Measurements from ENCODE around the gene LONP2. TPM values are rescaled to one million over a fixed set of nuclear protein-coding genes. Genes with fewer than 3 reads are reported as not detected.

Gene LONP2
- polyA plus RNA-seq, 2 donors = 16.2 to 28.6 TPM

GRCh38 chr16:48378276-48378675, 134.2 kb downstream of the LONP2 start:
- no peaks in the 10 kb centered on the region for H3K4me1 ChIP-seq (ENCODE audit: control insufficient read depth in 2 of 2, insufficient read depth in 2 of 2, low read length in 1 of 2)

DNA sequence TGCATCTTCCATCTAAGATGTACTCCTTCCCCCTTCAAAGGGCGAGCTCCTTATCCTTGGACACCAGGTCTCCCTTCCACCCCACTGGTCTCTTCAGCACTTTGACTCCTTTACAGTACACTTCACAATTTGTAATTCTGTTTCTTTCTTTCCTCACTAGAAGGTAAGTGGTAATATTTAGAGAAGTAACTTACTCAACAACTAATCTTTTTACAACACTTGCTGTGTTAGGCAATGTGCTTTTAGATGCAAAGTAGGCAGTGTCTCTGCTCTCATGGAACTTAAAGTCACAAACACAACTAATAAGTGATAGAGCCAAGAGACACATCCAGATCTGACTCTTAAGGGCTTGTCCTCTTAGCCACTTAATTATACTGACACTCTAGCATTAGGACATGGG, 134.7 kb downstream of the LONP2 start:
- H3K4me3 ChIP-seq (ENCODE audit: low read depth in 1 of 2, low read length in 2 of 2) = no peak overlapping the region
- 77 to 97% methylated on average over 1 of the region's 1 CpG for WGBS, 2 donors
- no peaks in the 10 kb centered on the region for H3K36me3 ChIP-seq (ENCODE audit: control insufficient read depth in 2 of 2, insufficient read depth in 2 of 2, low read length in 1 of 2)
- no peaks in the 10 kb centered on the region for H3K4me1 ChIP-seq (ENCODE audit: control insufficient read depth in 2 of 2, insufficient read depth in 2 of 2, low read length in 1 of 2)
- no peak overlapping the region for H3K27ac ChIP-seq (ENCODE audit: low read depth in 2 of 2, low read length in 1 of 2)
- H3K9me3 ChIP-seq (ENCODE audit: control insufficient read depth in 2 of 2, insufficient read depth in 1 of 2, low read depth in 1 of 2, low read length in 1 of 2) = no peaks in the 10 kb centered on the region
- H3K27me3 ChIP-seq (ENCODE audit: control insufficient read depth in 1 of 2, insufficient read depth in 2 of 2, low read length in 2 of 2) = no peaks in the 10 kb centered on the region

More at GRCh38 chr16:48378276-48378675, 134.2 kb downstream of the LONP2 start:
- no peak overlapping the region for H3K4me3 ChIP-seq (ENCODE audit: low read depth in 1 of 2, low read length in 2 of 2)
- no peaks in the 10 kb centered on the region for H3K36me3 ChIP-seq (ENCODE audit: control insufficient read depth in 2 of 2, insufficient read depth in 2 of 2, low read length in 1 of 2)
- H3K27ac ChIP-seq (ENCODE audit: low read depth in 2 of 2, low read length in 1 of 2) = no peak overlapping the region
- H3K9me3 ChIP-seq (ENCODE audit: control insufficient read depth in 2 of 2, insufficient read depth in 1 of 2, low read depth in 1 of 2, low read length in 1 of 2) = no peaks in the 10 kb centered on the region
- 77 to 80% methylated on average over 5 of the region's 5 CpGs for WGBS, 2 donors
- H3K27me3 ChIP-seq (ENCODE audit: control insufficient read depth in 1 of 2, insufficient read depth in 2 of 2, low read length in 2 of 2) = no peaks in the 10 kb centered on the region

GRCh38 chr16:48381201-48381600, 137.1 kb downstream of the LONP2 start:
- Histone ChIP-seq H3K27ac (ENCODE audit: low read depth in 2 of 2, low read length in 1 of 2) (no peak overlapping the region), H3K27me3 (ENCODE audit: control insufficient read depth in 1 of 2, insufficient read depth in 2 of 2, low read length in 2 of 2) (no peaks in the 10 kb centered on the region), H3K36me3 (ENCODE audit: control insufficient read depth in 2 of 2, insufficient read depth in 2 of 2, low read length in 1 of 2) (no peaks in the 10 kb centered on the region), H3K9me3 (ENCODE audit: control insufficient read depth in 2 of 2, insufficient read depth in 1 of 2, low read depth in 1 of 2, low read length in 1 of 2) (no peaks in the 10 kb centered on the region), H3K4me1 (ENCODE audit: control insufficient read depth in 2 of 2, insufficient read depth in 2 of 2, low read length in 1 of 2) (no peaks in the 10 kb centered on the region), H3K4me3 (ENCODE audit: low read depth in 1 of 2, low read length in 2 of 2) (no peak overlapping the region)
- WGBS, 2 donors = 76 to 79% methylated on average over 5 of the region's 5 CpGs

DNA sequence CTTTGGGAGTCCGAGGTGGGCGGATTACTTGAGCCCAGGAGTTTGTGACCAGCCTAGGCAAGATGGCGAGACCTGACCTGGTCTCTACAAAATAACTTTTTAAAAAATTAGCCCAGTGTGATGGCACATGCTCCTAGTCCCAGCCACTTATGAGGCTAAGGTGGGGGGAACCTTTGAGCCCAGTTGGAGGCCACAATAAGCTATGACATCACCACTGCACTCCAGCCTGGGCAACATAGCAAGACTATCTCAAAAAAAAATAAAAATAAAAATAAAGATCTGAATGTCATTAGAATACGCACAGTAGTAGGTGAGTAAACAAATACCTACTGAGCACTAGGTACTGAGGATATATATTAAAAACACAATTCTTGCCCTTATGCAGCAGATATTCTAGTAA, 138.0 kb downstream of the LONP2 start:
- Histone ChIP-seq H3K4me3 (ENCODE audit: low read depth in 1 of 2, low read length in 2 of 2) (no peak overlapping the region), H3K9me3 (ENCODE audit: control insufficient read depth in 2 of 2, insufficient read depth in 1 of 2, low read depth in 1 of 2, low read length in 1 of 2) (no peaks in the 10 kb centered on the region), H3K36me3 (ENCODE audit: control insufficient read depth in 2 of 2, insufficient read depth in 2 of 2, low read length in 1 of 2) (no peaks in the 10 kb centered on the region), H3K4me1 (ENCODE audit: control insufficient read depth in 2 of 2, insufficient read depth in 2 of 2, low read length in 1 of 2) (no peaks in the 10 kb centered on the region), H3K27me3 (ENCODE audit: control insufficient read depth in 1 of 2, insufficient read depth in 2 of 2, low read length in 2 of 2) (no peaks in the 10 kb centered on the region), H3K27ac (ENCODE audit: low read depth in 2 of 2, low read length in 1 of 2) (no peak overlapping the region)
- whole genome bisulfite sequencing, 2 donors = 92 to 96% methylated on average over 4 of the region's 4 CpGs

GRCh38 chr16:48383009-48383876, 139.1 kb downstream of the LONP2 start:
- 35 to 46% methylated on average over 6 of the region's 6 CpGs for whole genome bisulfite sequencing, 2 donors
- Histone ChIP-seq H3K27ac (ENCODE audit: low read depth in 2 of 2, low read length in 1 of 2) (peak overlapping the region; percentile 17 to 96), H3K4me1 (ENCODE audit: control insufficient read depth in 2 of 2, insufficient read depth in 2 of 2, low read length in 1 of 2) (no peaks in the 10 kb centered on the region)

GRCh38 chr16:48383877-48384519, 139.9 kb downstream of the LONP2 start:
- 1 to 2% methylated on average over 15 of the region's 15 CpGs for WGBS, 2 donors
- H3K27ac ChIP-seq (ENCODE audit: low read depth in 2 of 2, low read length in 1 of 2) = peak overlapping the region; percentile 95 to 96
- no peaks in the 10 kb centered on the region for H3K4me1 ChIP-seq (ENCODE audit: control insufficient read depth in 2 of 2, insufficient read depth in 2 of 2, low read length in 1 of 2)
- H3K9me3 ChIP-seq (ENCODE audit: control insufficient read depth in 2 of 2, insufficient read depth in 1 of 2, low read depth in 1 of 2, low read length in 1 of 2) = no peaks in the 10 kb centered on the region
- peak overlapping the region; percentile 69 to 88 for H3K4me3 ChIP-seq (ENCODE audit: low read depth in 1 of 2, low read length in 2 of 2)
- H3K36me3 ChIP-seq (ENCODE audit: control insufficient read depth in 2 of 2, insufficient read depth in 2 of 2, low read length in 1 of 2) = no peaks in the 10 kb centered on the region
- H3K27me3 ChIP-seq (ENCODE audit: control insufficient read depth in 1 of 2, insufficient read depth in 2 of 2, low read length in 2 of 2) = no peaks in the 10 kb centered on the region

More at GRCh38 chr16:48383009-48383876, 139.1 kb downstream of the LONP2 start:
- Histone ChIP-seq H3K36me3 (ENCODE audit: control insufficient read depth in 2 of 2, insufficient read depth in 2 of 2, low read length in 1 of 2) (no peaks in the 10 kb centered on the region), H3K27me3 (ENCODE audit: control insufficient read depth in 1 of 2, insufficient read depth in 2 of 2, low read length in 2 of 2) (no peaks in the 10 kb centered on the region), H3K4me3 (ENCODE audit: low read depth in 1 of 2, low read length in 2 of 2) (peak overlapping the region; percentile 69 to 88), H3K9me3 (ENCODE audit: control insufficient read depth in 2 of 2, insufficient read depth in 1 of 2, low read depth in 1 of 2, low read length in 1 of 2) (no peaks in the 10 kb centered on the region)

DNA sequence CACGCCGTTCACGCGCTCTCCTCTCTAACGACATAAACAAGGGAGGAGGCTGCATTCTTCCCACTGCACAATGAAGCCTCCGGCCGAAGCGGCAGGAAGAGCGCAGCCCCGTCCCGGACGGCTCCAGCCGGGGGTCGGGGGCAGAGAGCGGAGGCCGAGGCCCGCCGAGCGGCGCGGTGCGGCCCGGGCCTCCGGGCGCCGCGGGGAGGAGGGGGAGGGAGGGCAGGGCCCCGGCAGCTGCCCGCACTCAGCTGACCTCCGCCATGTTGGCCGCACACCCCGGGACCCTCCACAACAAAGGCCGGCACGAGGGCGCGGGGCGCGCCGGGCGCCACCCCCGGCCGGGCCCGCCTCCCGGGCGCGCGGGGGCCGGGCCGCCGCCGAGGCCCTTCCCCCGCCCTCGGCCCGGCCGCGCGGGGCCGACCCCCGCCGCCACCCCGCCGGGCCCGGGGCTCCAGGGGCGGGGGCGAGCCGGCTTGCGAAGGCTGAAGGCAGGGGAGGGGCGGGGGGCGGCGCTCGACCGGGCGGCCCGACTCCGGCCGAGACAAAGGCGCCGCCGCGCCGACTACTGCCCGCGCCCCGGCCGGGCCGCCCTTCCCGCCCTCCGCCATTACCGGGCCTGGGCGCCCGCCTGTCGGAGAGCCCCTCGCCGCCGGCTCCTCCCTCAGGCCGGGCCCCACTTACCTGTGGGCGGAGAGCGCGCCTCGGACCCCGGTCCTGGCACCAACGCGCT, 140.6 kb downstream of the LONP2 start:
- WGBS, 2 donors = 0 to 1% methylated on average over 49 to 103 of the region's 103 CpGs
- no peaks in the 10 kb centered on the region for H3K36me3 ChIP-seq (ENCODE audit: control insufficient read depth in 2 of 2, insufficient read depth in 2 of 2, low read length in 1 of 2)
- H3K27ac ChIP-seq (ENCODE audit: low read depth in 2 of 2, low read length in 1 of 2) = peak overlapping the region; percentile 95 to 96
- peak overlapping the region; percentile 79 to 88 for H3K4me3 ChIP-seq (ENCODE audit: low read depth in 1 of 2, low read length in 2 of 2)
- H3K27me3 ChIP-seq (ENCODE audit: control insufficient read depth in 1 of 2, insufficient read depth in 2 of 2, low read length in 2 of 2) = no peaks in the 10 kb centered on the region
- H3K4me1 ChIP-seq (ENCODE audit: control insufficient read depth in 2 of 2, insufficient read depth in 2 of 2, low read length in 1 of 2) = no peaks in the 10 kb centered on the region
- no peaks in the 10 kb centered on the region for H3K9me3 ChIP-seq (ENCODE audit: control insufficient read depth in 2 of 2, insufficient read depth in 1 of 2, low read depth in 1 of 2, low read length in 1 of 2)

- no peaks in the 10 kb centered on the region for H3K4me1 ChIP-seq (ENCODE audit: control insufficient read depth in 2 of 2, insufficient read depth in 2 of 2, low read length in 1 of 2)
- no peaks in the 10 kb centered on the region for H3K9me3 ChIP-seq (ENCODE audit: control insufficient read depth in 2 of 2, insufficient read depth in 1 of 2, low read depth in 1 of 2, low read length in 1 of 2)
- H3K27me3 ChIP-seq (ENCODE audit: control insufficient read depth in 1 of 2, insufficient read depth in 2 of 2, low read length in 2 of 2) = no peaks in the 10 kb centered on the region
- WGBS, 2 donors = 0 to 1% methylated on average over 96 to 105 of the region's 105 CpGs
- peak within 1 kb of the TSS; percentile 79 to 88 for H3K4me3 ChIP-seq (ENCODE audit: low read depth in 1 of 2, low read length in 2 of 2)
- H3K27ac ChIP-seq (ENCODE audit: low read depth in 2 of 2, low read length in 1 of 2) = peak within 1 kb of the TSS; percentile 95 to 96
- no peaks in the 10 kb centered on the region for H3K36me3 ChIP-seq (ENCODE audit: control insufficient read depth in 2 of 2, insufficient read depth in 2 of 2, low read length in 1 of 2)
Observed at GRCh38 chr16:48385253-48386150, 141.4 kb downstream of the LONP2 start, which contains the start of gene SIAH1. SIAH1 (minus strand) TSS chr16:48385413; CDS start chr16:48362428, 22,985 bp downstream.
